Caco-2 (cell line): ENCODE measurements around the gene CYP1A2. TPM values are rescaled to one million over a fixed set of nuclear protein-coding genes. Genes with fewer than 3 reads are reported as not detected.
A peak's percentile ranks its signal among the peaks of the same experiment; 100 is the strongest.

Source experiments
- BruUV-seq: library from RNA; stranded (reverse); fragments of 400-500 nt; replicated peaks from 2 replicates; lab custom pipeline; 2021; lab: Mats Ljungman, UMichigan
- CTCF ChIA-PET: fragments of 300-600 bp; sonication (Branson Sonifier 250); formaldehyde crosslinking; loops from one replicate; lab custom pipeline; 2022; ENCODE audit warnings: antibody characterized with exemption; lab: Charles Lee
- POLR2A ChIA-PET: fragments of 300-600 bp; sonication (Branson Sonifier 250); formaldehyde crosslinking; loops from one replicate; lab custom pipeline; 2022; ENCODE audit warnings: antibody characterized with exemption; lab: Charles Lee
- DNase-seq, 2 experiments: peaks; one replicate each; pipeline versions ENCODE4 v3.0.0 to v3.0.0-alpha.2; 2020 to 2022
- H3K27me3 ChIP-seq: replicated peaks from 2 replicates; pipeline ENCODE4 v1.6.0; 2011; ENCODE audit warnings: low read length; ENCODE audit not compliant: control insufficient read depth, insufficient read depth
- H3K36me3 ChIP-seq: 2 replicates; pipeline ENCODE4 v1.5.1; 2011; ENCODE audit warnings: low read length; ENCODE audit not compliant: control insufficient read depth, insufficient read depth
- H3K4me1 ChIP-seq: fragments of 250-450 bp; sonication (Bioruptor Pico); 2 replicates; pipeline ENCODE4 v1.5.1; 2020; ENCODE audit warnings: mild to moderate bottlenecking
- H3K4me3 ChIP-seq: 2 replicates; pipeline ENCODE4 v1.5.1; 2011; ENCODE audit warnings: low read depth, mild to moderate bottlenecking, control low read depth, low read length
- H3K9me3 ChIP-seq: fragments of 250-450 bp; sonication (Bioruptor Pico); 2 replicates; pipeline ENCODE4 v1.5.1; 2020; ENCODE audit warnings: mild to moderate bottlenecking, moderate library complexity
- H3K27ac Mint-ChIP-seq: one replicate; pipeline ENCODE4 v1.8.0; 2022; ENCODE audit warnings: mixed read lengths; ENCODE audit not compliant: unreplicated experiment
- H3K27me3 Mint-ChIP-seq: one replicate; pipeline ENCODE4 v1.8.0; 2022; ENCODE audit warnings: mixed read lengths; ENCODE audit not compliant: insufficient read depth, unreplicated experiment
- H3K36me3 Mint-ChIP-seq: one replicate; pipeline ENCODE4 v1.8.0; 2022; ENCODE audit warnings: mild to moderate bottlenecking, mixed read lengths; ENCODE audit not compliant: insufficient read depth, unreplicated experiment
- H3K4me1 Mint-ChIP-seq: one replicate; pipeline ENCODE4 v1.8.0; 2022; ENCODE audit warnings: low read depth, mixed read lengths; ENCODE audit not compliant: unreplicated experiment
- H3K4me3 Mint-ChIP-seq: one replicate; pipeline ENCODE4 v1.8.0; 2022; ENCODE audit warnings: mild to moderate bottlenecking, moderate library complexity, mixed read lengths; ENCODE audit not compliant: unreplicated experiment
- H3K9me3 Mint-ChIP-seq: one replicate; pipeline ENCODE4 v1.8.0; 2022; ENCODE audit warnings: mixed read lengths; ENCODE audit not compliant: unreplicated experiment
- intact Hi-C: fragments of 100-400 bp; cut with micrococcal nuclease; formaldehyde crosslinking; loops from one replicate; pipeline ENCODE4 v1.10.0; 2022; ENCODE audit not compliant: unreplicated experiment
- total RNA-seq: library from RNA; stranded (reverse); gene quantifications from 2 replicates; pipeline ENCODE4 v1.2.3, GENCODE V29; 2022
- TF ChIP-seq, protein P1 (sequence below), 2 experiments: fragments of 200-600 bp in 1 of 2; IDR thresholded peaks; 1 replicate in 1 of 2; 2 replicates in 1 of 2; pipeline versions ENCODE4 v1.5.1 to v1.8.0; 2011 to 2022; ENCODE audit warnings: antibody characterized with exemption in 1 of 2, control low read depth in 1 of 2, inconsistent platforms in 1 of 2, low read depth in 1 of 2, low read length in 1 of 2, mild to moderate bottlenecking in 1 of 2, moderate library complexity in 1 of 2; ENCODE audit not compliant: insufficient read depth in 1 of 2, severe bottlenecking in 1 of 2, unreplicated experiment in 1 of 2

Gene CYP1A2
- total RNA-seq, 1 experiment from 2014 or later, result not detected

DNA sequence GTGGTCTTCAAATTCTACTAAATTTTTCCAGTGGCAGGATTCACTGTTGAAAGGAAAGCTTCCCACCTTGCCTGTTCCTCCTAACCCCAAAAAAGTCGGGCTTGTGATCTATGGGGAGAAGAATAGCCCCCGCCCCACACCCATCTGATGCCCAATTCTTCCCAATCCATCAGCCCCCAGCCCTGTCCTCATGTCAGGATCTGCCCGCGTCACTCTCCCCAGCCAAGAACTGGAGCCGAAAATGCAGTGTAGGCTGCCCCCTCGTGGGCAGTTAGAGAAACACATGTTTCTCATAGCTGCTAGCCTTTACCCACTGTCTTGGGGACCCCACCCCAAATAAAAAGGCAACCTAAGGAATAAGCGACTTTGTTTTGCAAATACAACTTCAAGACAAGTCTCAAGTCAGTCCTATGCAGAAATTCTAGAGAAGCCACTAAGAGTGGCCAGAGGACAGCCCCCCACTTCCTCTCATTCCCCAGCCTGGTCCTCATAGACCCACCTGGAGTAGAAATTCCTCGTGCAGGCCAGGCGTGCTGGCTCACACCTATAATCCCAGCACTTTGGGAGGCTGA lies 20.2 kb downstream of the CYP1A2 start:
- H3K4me3 ChIP-seq, result no peak overlapping the region
- Mint-ChIP-seq H3K4me1 (peaks cover 7% of the 10 kb centered on the region), H3K9me3 (no peaks in the 10 kb centered on the region), H3K4me3 (peak overlapping the region; percentile 52), H3K36me3 (no peaks in the 10 kb centered on the region), H3K27me3 (no peaks in the 10 kb centered on the region), H3K27ac (peak overlapping the region; percentile 58)
- CTCF ChIA-PET, result interaction anchor here (0.6 to 8.2 kb wide), 32 partner anchors 8 to 428 kb away, joined by 3 to 211 read pairs (median 3); partner anchors contain the start of genes CSK, CYP1A1, FAM219B and RPP25
- intact Hi-C loops, result loop anchor here (1.0 to 2.0 kb wide), 4 partner anchors 42 to 394 kb away; no protein-coding TSS in a partner anchor
- no TSS peak for BruUV-seq
- H3K27me3 ChIP-seq, result no peaks in the 10 kb centered on the region
- TF ChIP-seq, protein P1, sequence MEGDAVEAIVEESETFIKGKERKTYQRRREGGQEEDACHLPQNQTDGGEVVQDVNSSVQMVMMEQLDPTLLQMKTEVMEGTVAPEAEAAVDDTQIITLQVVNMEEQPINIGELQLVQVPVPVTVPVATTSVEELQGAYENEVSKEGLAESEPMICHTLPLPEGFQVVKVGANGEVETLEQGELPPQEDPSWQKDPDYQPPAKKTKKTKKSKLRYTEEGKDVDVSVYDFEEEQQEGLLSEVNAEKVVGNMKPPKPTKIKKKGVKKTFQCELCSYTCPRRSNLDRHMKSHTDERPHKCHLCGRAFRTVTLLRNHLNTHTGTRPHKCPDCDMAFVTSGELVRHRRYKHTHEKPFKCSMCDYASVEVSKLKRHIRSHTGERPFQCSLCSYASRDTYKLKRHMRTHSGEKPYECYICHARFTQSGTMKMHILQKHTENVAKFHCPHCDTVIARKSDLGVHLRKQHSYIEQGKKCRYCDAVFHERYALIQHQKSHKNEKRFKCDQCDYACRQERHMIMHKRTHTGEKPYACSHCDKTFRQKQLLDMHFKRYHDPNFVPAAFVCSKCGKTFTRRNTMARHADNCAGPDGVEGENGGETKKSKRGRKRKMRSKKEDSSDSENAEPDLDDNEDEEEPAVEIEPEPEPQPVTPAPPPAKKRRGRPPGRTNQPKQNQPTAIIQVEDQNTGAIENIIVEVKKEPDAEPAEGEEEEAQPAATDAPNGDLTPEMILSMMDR (IDR thresholded peaks at IDR 0.05; ENCODE audit: insufficient read depth in 1 of 2, low read depth in 1 of 2, low read length in 1 of 2, severe bottlenecking in 1 of 2, unreplicated experiment in 1 of 2), result peak; percentile 77 to 78
- POLR2A ChIA-PET, result interaction anchor here (0.6 to 1.6 kb wide), 4 partner anchors 38 to 130 kb away, joined by 3 to 7 read pairs (median 4); partner anchors contain the start of gene CYP1A1
- DNase-seq, result peak; percentile 74 to 75
- H3K4me1 ChIP-seq, result peaks cover 4% of the 10 kb centered on the region; the same call in 1 of the 2 replicates
- H3K36me3 ChIP-seq, result no peaks in the 10 kb centered on the region
- no peaks in the 10 kb centered on the region for H3K9me3 ChIP-seq

DNA sequence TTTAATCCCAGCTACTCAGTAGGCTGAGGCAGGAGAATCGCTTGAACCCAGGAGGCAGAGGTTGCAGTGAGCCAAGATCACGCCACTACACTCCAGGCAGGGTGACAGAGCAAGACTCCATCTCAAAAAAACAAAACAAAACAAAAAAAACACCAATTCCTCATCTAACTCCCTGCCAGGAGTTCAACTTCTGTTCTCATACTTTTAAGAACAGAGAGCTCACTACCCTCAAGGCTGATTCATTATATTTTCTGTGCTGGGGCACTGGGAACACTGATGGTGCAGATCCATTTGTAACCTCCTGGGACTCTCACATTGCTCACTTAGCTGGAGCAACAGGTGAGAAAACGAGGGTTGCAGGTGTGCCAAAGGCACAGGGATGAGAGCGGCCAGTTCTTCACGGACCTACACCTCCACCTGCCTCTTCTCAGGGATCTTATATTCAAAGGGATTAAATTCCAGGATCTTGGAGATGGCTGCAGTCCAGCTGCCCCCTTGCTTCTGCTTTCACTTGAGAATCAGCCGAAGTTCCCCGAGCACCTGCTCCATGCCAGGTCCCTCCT lies 20.9 kb downstream of the CYP1A2 start:
- TF ChIP-seq, protein P1 (IDR thresholded peaks at IDR 0.05; ENCODE audit: insufficient read depth in 1 of 2, low read depth in 1 of 2, low read length in 1 of 2, severe bottlenecking in 1 of 2, unreplicated experiment in 1 of 2), result no peak
- POLR2A ChIA-PET, result interaction anchor here (1.6 kb wide), 2 partner anchors 44 to 127 kb away, joined by 4 to 5 read pairs; partner anchors contain the start of gene CYP1A1
- peaks cover 7% of the 10 kb centered on the region for H3K4me1 Mint-ChIP-seq

DNA sequence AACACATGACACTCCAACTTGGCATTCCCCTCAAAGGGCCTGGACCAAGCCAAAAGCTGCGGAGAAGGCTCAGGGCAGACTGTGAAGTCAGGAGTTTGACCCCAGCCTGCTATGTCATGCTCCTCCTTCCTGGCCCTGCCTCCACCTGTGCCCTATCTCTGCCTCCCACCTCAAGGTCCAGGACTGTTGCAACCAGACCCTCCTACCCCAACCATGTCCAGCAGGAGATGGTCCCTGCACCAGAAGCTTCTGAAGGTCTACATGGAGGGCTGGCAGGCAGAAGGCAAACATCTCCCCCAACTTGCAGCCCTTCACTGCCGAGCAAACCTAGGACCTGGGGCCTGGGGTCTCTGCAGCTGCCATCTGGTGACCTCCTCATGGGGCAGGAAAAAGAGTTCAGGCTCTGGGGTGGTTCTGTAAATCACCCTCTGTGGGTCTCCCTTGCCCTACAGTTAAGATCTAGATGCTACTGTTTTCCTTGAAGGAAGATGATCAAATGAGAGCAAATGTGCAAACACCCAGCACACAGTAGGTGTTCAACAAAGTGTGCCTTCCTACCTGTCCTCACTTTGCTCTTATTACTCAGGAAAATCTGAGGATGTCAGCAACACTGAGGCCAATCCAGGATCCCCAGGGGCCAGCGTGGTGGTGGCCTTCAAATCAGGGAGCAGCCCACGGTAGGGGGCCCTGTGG lies 21.7 kb downstream of the CYP1A2 start:
- Histone ChIP-seq H3K9me3 (no peaks in the 10 kb centered on the region), H3K27me3 (no peaks in the 10 kb centered on the region), H3K4me1 (peaks cover 4% of the 10 kb centered on the region; the same call in 1 of the 2 replicates), H3K4me3 (no peak overlapping the region), H3K36me3 (no peaks in the 10 kb centered on the region)
- Mint-ChIP-seq H3K27me3 (no peaks in the 10 kb centered on the region), H3K9me3 (no peaks in the 10 kb centered on the region), H3K36me3 (no peaks in the 10 kb centered on the region), H3K4me3 (no peak overlapping the region), H3K27ac (no peak overlapping the region), H3K4me1 (peaks cover 7% of the 10 kb centered on the region)
- TF ChIP-seq, protein P1 (IDR thresholded peaks at IDR 0.05; ENCODE audit: insufficient read depth in 1 of 2, low read depth in 1 of 2, low read length in 1 of 2, severe bottlenecking in 1 of 2, unreplicated experiment in 1 of 2), result no peak
- intact Hi-C loops, result loop anchor here (2.0 kb wide), 2 partner anchors 64 to 72 kb away; partner anchors contain the start of gene ULK3
- BruUV-seq, result no TSS peak
- CTCF ChIA-PET, result interaction anchor here (0.5 to 8.2 kb wide), 36 partner anchors 8 to 330 kb away, joined by 3 to 211 read pairs (median 5); partner anchors contain the start of genes ARID3B, CSK, CYP1A1 and FAM219B
- POLR2A ChIA-PET, result no interaction called here
- no peak for DNase-seq

More for the DNA sequence above, 20.9 kb downstream of the CYP1A2 start:
- CTCF ChIA-PET, result interaction anchor here (0.6 to 8.2 kb wide), 29 partner anchors 8 to 429 kb away, joined by 3 to 211 read pairs (median 3); partner anchors contain the start of genes CSK, CYP1A1, FAM219B and RPP25
- no peak for DNase-seq
- Mint-ChIP-seq H3K36me3 (no peaks in the 10 kb centered on the region), H3K27me3 (no peaks in the 10 kb centered on the region), H3K9me3 (no peaks in the 10 kb centered on the region), H3K4me3 (no peak overlapping the region), H3K27ac (no peak overlapping the region)
- intact Hi-C loops, result loop anchor here (1.0 to 2.0 kb wide), 6 partner anchors 43 to 395 kb away; partner anchors contain the start of gene ULK3
- no peaks in the 10 kb centered on the region for H3K36me3 ChIP-seq
- peaks cover 4% of the 10 kb centered on the region; the same call in 1 of the 2 replicates for H3K4me1 ChIP-seq
- no peak overlapping the region for H3K4me3 ChIP-seq
- BruUV-seq, result no TSS peak
- H3K9me3 ChIP-seq, result no peaks in the 10 kb centered on the region
- no peaks in the 10 kb centered on the region for H3K27me3 ChIP-seq
